HepG2 (cell line): ENCODE measurements around the gene B4GALT3. TPM values are rescaled to one million over a fixed set of nuclear protein-coding genes. Genes with fewer than 3 reads are reported as not detected.
A peak's percentile ranks its signal among the peaks of the same experiment; 100 is the strongest.

Experiments
- IKZF1 ChIP-seq: fragments of 450-650 bp; IDR thresholded peaks from 2 replicates; pipeline ENCODE4 v1.7.1; 2016
- RXRA ChIP-seq: sonication (generic); formaldehyde crosslinking; IDR thresholded peaks from 2 replicates; pipeline ENCODE4 v1.5.1; 2020; ENCODE audit warnings: missing genetic modification reagents
- SALL1 ChIP-seq: sonication (generic); formaldehyde crosslinking; IDR thresholded peaks from 2 replicates; pipeline ENCODE4 v1.8.0; 2022; ENCODE audit warnings: mild to moderate bottlenecking, missing genetic modification reagents
- SNAPC2 ChIP-seq: sonication (generic); formaldehyde crosslinking; IDR thresholded peaks from 2 replicates; pipeline ENCODE4 v1.8.1; 2022; ENCODE audit warnings: mild to moderate bottlenecking, missing genetic modification reagents
- SRSF9 ChIP-seq: fragments of 200-400 bp; formaldehyde crosslinking; IDR thresholded peaks from 2 replicates; pipeline ENCODE4 v1.6.1; 2018; ENCODE audit warnings: borderline replicate concordance, mild to moderate bottlenecking, low read depth, low read length; ENCODE audit not compliant: insufficient read depth, poor library complexity, severe bottlenecking
- SUZ12 ChIP-seq: fragments of 150-350 bp; IDR thresholded peaks from 2 replicates; pipeline ENCODE4 v1.6.1; 2014; ENCODE audit warnings: low read depth, low read length
- YY1 ChIP-seq: IDR thresholded peaks from 2 replicates; pipeline ENCODE4 v1.6.1; 2011; ENCODE audit warnings: low read length, low read depth, moderate library complexity, mild to moderate bottlenecking; ENCODE audit not compliant: insufficient read depth, insufficient replicate concordance
- ZBTB21 ChIP-seq: sonication (generic); formaldehyde crosslinking; IDR thresholded peaks from 2 replicates; pipeline ENCODE4 v1.4.0; 2020; ENCODE audit warnings: missing genetic modification reagents
- ZNF207 ChIP-seq: fragments of 450-650 bp; IDR thresholded peaks from 2 replicates; pipeline ENCODE4 v1.6.1; 2016; ENCODE audit warnings: antibody characterized with exemption, borderline replicate concordance
- ZNF672 ChIP-seq: sonication (generic); formaldehyde crosslinking; IDR thresholded peaks from 2 replicates; pipeline ENCODE4 v1.8.1; 2022; ENCODE audit warnings: missing genetic modification reagents
- ZSCAN9 ChIP-seq: IDR thresholded peaks from 2 replicates; pipeline ENCODE4 v1.6.1; 2016; ENCODE audit warnings: borderline replicate concordance
- polyA plus RNA-seq, 8 experiments: library from polyadenylated mRNA; depleted of rRNA in 3 of 8; stranded (reverse) in 7 of 8; unstranded in 1 of 8; fragments of >200 nt; fragmentation: Illumina TruSeq in 4 of 8; extraction: Trizol in 4 of 8; gene quantifications; 2 replicates each; pipeline versions ENCODE4 v1.2.1 to v1.2.3, GENCODE V29; 2011 to 2016; ENCODE audit warnings: low read depth in 4 of 8, missing spikeins in 1 of 8, mixed read lengths in 1 of 8; ENCODE audit not compliant: insufficient read depth in 1 of 8
- total RNA-seq, 5 experiments: library from RNA; depleted of rRNA; stranded (reverse); fragments of >200 nt; fragmentation: Illumina TruSeq; extraction: Trizol; gene quantifications; 2 replicates each; pipeline ENCODE4 v1.2.3, GENCODE V29; 2016; ENCODE audit warnings: low read depth in 1 of 5
- TF ChIP-seq, protein P1 (sequence below): sonication (generic); formaldehyde crosslinking; IDR thresholded peaks from 2 replicates; pipeline ENCODE4 v1.8.0; 2022; ENCODE audit warnings: missing genetic modification reagents, mild to moderate bottlenecking, moderate library complexity, borderline replicate concordance
- TF ChIP-seq, protein P2 (sequence below): sonication (generic); formaldehyde crosslinking; IDR thresholded peaks from 2 replicates; pipeline ENCODE4 v1.5.0; 2020; ENCODE audit warnings: missing genetic modification reagents
- TF ChIP-seq, protein P3 (sequence below): sonication (generic); IDR thresholded peaks from 2 replicates; pipeline ENCODE4 v1.6.1; 2016; ENCODE audit warnings: low read depth, borderline replicate concordance
- TF ChIP-seq, protein P4 (sequence below): sonication (generic); formaldehyde crosslinking; IDR thresholded peaks from 2 replicates; pipeline ENCODE4 v1.5.1; 2020; ENCODE audit warnings: missing genetic modification reagents, mild to moderate bottlenecking, borderline replicate concordance
- TF ChIP-seq, protein P5 (sequence below): IDR thresholded peaks from 2 replicates; pipeline ENCODE4 v1.6.1; 2016; ENCODE audit warnings: missing compliant biosample characterization, missing genetic modification reagents, borderline replicate concordance
- TF ChIP-seq, protein P6 (sequence below): sonication (generic); formaldehyde crosslinking; conservative IDR thresholded peaks from 2 replicates; pipeline ENCODE4 v1.4.0; 2020; ENCODE audit warnings: mild to moderate bottlenecking, missing genetic modification reagents, moderate library complexity

B4GALT3 gene
- total and polyA plus RNA-seq, 2 of the 13 experiments (the other 11 are each of a cell fraction or from before 2014, with no cell fraction given): 35.6 to 40.4 TPM

DNA sequence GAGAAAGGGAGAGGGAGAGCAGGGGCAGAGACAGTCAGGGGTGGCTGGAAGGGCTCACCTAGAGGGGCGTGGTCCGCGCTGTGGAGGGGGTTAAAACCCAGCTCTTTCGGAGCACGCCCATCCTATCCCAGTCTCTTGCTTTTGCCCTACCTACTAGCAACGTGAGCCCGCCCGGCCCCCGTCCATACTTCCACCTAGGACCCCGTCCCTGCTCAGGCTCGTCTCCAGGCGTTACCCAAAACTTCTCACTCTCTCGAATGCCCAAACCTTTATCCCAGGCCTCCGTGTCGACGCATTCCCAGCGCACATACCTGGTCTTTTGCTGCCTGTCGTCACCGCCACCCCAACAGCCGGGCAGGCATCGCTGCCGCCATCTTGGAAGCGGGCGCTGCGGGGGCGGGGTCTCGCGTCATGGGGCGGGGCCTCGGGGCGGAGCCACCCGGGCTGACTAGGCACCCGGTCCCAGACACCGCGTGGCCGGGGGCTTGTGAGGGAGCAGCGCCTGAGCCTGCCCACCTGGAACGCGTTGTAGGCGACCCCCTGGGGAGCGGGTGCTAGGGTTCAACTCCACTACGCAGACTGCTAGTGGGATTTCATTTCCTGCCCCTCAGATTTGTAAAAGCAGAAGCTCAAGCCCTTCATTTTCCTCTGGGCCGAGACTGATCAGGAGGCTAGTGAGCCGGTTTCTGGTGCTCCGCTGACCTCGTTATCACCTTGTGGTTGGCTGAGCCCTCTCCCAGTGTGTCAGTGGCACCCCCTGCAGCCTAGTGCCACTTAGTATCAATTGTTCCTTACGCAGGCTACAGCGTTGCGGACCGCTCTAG, at the start of gene B4GALT3 (continued):
- TF ChIP-seq, protein P1, sequence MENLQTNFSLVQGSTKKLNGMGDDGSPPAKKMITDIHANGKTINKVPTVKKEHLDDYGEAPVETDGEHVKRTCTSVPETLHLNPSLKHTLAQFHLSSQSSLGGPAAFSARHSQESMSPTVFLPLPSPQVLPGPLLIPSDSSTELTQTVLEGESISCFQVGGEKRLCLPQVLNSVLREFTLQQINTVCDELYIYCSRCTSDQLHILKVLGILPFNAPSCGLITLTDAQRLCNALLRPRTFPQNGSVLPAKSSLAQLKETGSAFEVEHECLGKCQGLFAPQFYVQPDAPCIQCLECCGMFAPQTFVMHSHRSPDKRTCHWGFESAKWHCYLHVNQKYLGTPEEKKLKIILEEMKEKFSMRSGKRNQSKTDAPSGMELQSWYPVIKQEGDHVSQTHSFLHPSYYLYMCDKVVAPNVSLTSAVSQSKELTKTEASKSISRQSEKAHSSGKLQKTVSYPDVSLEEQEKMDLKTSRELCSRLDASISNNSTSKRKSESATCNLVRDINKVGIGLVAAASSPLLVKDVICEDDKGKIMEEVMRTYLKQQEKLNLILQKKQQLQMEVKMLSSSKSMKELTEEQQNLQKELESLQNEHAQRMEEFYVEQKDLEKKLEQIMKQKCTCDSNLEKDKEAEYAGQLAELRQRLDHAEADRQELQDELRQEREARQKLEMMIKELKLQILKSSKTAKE (CRISPR knock-in tag): 0 out of 2 replicates have a peak, but pooled peaks have one; percentile 33
- TF ChIP-seq, protein P2, sequence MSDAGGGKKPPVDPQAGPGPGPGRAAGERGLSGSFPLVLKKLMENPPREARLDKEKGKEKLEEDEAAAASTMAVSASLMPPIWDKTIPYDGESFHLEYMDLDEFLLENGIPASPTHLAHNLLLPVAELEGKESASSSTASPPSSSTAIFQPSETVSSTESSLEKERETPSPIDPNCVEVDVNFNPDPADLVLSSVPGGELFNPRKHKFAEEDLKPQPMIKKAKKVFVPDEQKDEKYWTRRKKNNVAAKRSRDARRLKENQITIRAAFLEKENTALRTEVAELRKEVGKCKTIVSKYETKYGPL: peak; percentile 37; the same call in 1 of the 2 replicates
- TF ChIP-seq YY1 (peak; percentile 99), ZSCAN9 (peak; percentile 78; the same call in 1 of the 2 replicates), ZNF207 (no peak), SRSF9 (no peak), SUZ12 (no peak), RXRA (CRISPR knock-in tag) (peak; percentile 71), ZBTB21 (CRISPR knock-in tag) (no peak), SNAPC2 (CRISPR knock-in tag) (peak; percentile 53; the same call in 1 of the 2 replicates), ZNF672 (CRISPR knock-in tag) (no peak), IKZF1 (no peak), SALL1 (CRISPR knock-in tag) (peak; percentile 75)
- TF ChIP-seq, protein P3, sequence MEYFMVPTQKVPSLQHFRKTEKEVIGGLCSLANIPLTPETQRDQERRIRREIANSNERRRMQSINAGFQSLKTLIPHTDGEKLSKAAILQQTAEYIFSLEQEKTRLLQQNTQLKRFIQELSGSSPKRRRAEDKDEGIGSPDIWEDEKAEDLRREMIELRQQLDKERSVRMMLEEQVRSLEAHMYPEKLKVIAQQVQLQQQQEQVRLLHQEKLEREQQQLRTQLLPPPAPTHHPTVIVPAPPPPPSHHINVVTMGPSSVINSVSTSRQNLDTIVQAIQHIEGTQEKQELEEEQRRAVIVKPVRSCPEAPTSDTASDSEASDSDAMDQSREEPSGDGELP: peak; percentile 34; the same call in 1 of the 2 replicates
- TF ChIP-seq, protein P4, sequence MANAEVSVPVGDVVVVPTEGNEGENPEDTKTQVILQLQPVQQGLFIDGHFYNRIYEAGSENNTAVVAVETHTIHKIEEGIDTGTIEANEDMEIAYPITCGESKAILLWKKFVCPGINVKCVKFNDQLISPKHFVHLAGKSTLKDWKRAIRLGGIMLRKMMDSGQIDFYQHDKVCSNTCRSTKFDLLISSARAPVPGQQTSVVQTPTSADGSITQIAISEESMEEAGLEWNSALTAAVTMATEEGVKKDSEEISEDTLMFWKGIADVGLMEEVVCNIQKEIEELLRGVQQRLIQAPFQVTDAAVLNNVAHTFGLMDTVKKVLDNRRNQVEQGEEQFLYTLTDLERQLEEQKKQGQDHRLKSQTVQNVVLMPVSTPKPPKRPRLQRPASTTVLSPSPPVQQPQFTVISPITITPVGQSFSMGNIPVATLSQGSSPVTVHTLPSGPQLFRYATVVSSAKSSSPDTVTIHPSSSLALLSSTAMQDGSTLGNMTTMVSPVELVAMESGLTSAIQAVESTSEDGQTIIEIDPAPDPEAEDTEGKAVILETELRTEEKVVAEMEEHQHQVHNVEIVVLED (CRISPR knock-in tag): peak; percentile 41; the same call in 1 of the 2 replicates
- TF ChIP-seq, protein P5, sequence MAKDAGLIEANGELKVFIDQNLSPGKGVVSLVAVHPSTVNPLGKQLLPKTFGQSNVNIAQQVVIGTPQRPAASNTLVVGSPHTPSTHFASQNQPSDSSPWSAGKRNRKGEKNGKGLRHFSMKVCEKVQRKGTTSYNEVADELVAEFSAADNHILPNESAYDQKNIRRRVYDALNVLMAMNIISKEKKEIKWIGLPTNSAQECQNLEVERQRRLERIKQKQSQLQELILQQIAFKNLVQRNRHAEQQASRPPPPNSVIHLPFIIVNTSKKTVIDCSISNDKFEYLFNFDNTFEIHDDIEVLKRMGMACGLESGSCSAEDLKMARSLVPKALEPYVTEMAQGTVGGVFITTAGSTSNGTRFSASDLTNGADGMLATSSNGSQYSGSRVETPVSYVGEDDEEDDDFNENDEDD: peak; percentile 53
- TF ChIP-seq, protein P6, sequence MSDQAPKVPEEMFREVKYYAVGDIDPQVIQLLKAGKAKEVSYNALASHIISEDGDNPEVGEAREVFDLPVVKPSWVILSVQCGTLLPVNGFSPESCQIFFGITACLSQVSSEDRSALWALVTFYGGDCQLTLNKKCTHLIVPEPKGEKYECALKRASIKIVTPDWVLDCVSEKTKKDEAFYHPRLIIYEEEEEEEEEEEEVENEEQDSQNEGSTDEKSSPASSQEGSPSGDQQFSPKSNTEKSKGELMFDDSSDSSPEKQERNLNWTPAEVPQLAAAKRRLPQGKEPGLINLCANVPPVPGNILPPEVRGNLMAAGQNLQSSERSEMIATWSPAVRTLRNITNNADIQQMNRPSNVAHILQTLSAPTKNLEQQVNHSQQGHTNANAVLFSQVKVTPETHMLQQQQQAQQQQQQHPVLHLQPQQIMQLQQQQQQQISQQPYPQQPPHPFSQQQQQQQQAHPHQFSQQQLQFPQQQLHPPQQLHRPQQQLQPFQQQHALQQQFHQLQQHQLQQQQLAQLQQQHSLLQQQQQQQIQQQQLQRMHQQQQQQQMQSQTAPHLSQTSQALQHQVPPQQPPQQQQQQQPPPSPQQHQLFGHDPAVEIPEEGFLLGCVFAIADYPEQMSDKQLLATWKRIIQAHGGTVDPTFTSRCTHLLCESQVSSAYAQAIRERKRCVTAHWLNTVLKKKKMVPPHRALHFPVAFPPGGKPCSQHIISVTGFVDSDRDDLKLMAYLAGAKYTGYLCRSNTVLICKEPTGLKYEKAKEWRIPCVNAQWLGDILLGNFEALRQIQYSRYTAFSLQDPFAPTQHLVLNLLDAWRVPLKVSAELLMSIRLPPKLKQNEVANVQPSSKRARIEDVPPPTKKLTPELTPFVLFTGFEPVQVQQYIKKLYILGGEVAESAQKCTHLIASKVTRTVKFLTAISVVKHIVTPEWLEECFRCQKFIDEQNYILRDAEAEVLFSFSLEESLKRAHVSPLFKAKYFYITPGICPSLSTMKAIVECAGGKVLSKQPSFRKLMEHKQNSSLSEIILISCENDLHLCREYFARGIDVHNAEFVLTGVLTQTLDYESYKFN: peak; percentile 38
